Esophagus squamous epithelium (tissue), 5 donors: ENCODE measurements around the gene GNAI2. TPM values are rescaled to one million over a fixed set of nuclear protein-coding genes. Genes with fewer than 3 reads are reported as not detected.
"Not testable (repeated sequence)": the region's sequence is repeated elsewhere in the genome, so short reads cannot be mapped to it uniquely, and the experiment has no call there.

Experiments
- DNase-seq: peaks from one replicate; lab custom pipeline; 2025; lab: John Stamatoyannopoulos, UW
- H3K27ac ChIP-seq, 4 donors: fragments of 200-600 bp; sonication (generic); one replicate each; pipeline ENCODE4 v1.5.1; 2016 to 2019; ENCODE audit warnings: mild to moderate bottlenecking in 1 of 4
- H3K27me3 ChIP-seq, 4 donors: fragments of 200-600 bp; sonication (generic); 1 replicate in 3 of 4; 2 replicates in 1 of 4; pipeline versions ENCODE4 v1.5.1 to v1.6.0; 2017 to 2021; ENCODE audit warnings: antibody characterized with exemption in 1 of 4
- H3K36me3 ChIP-seq, 3 donors: fragments of 200-600 bp; sonication (generic); one replicate each; pipeline ENCODE4 v1.5.1; 2016 to 2019
- H3K4me1 ChIP-seq, 3 donors: fragments of 200-600 bp; sonication (generic); one replicate each; pipeline ENCODE4 v1.5.1; 2017 to 2019
- H3K4me3 ChIP-seq, 4 donors: fragments of 200-600 bp; sonication (generic); 1 replicate in 3 of 4; 2 replicates in 1 of 4; pipeline ENCODE4 v1.5.1; 2016 to 2019; ENCODE audit warnings: mild to moderate bottlenecking in 2 of 4, moderate library complexity in 1 of 4
- H3K9me3 ChIP-seq, 3 donors: fragments of 200-600 bp; sonication (generic); one replicate each; pipeline ENCODE4 v1.5.1; 2016 to 2019
- CTCF ChIP-seq, 6 experiments: fragments of 450-650 bp in 4 of 6; fragments of 200-600 bp in 2 of 6; sonication (generic) in 2 of 6; IDR thresholded peaks; one replicate each; pipeline ENCODE4 v1.5.1; 2016 to 2019; ENCODE audit warnings: antibody characterized with exemption in 6 of 6, mild to moderate bottlenecking in 4 of 6, moderate library complexity in 4 of 6
- POLR2A ChIP-seq, 4 donors: fragments of 450-650 bp; IDR thresholded peaks; one replicate each; pipeline ENCODE4 v1.6.1; 2017; ENCODE audit warnings: antibody characterized with exemption in 4 of 4, mild to moderate bottlenecking in 4 of 4, moderate library complexity in 3 of 4
- WGBS, 2 donors: methylation state at CpG; one replicate each; pipeline ENCODE4 v1.1.5; 2018; 5-methylcytosine and 5-hydroxymethylcytosine counted together
- intact Hi-C: fragments of 100-400 bp; cut with DNase I; formaldehyde crosslinking; loops from one replicate; pipeline ENCODE4 v1.15.0; 2022
- total RNA-seq, 4 donors: library from RNA; depleted of rRNA; stranded (reverse); fragments of >200 nt; gene quantifications; one replicate each; pipeline ENCODE4 v1.1.0, GENCODE V29; 2016
- donor health status: DM: yes; HTN: yes; CAD: no.

GNAI2 gene
- total RNA-seq, 4 donors from 2014 or later: 39.8 to 122 (median 76.5) TPM

- peak overlapping the region; percentile 52 to 80 (median 58) for H3K4me3 ChIP-seq
- no peaks in the 10 kb centered on the region for H3K27me3 ChIP-seq
- H3K36me3 ChIP-seq: peaks cover 11 to 40% (median 25%) of the 10 kb centered on the region in 3 donors
- WGBS, 2 donors: 0% methylated on average over 4 to 19 of the region's 70 CpGs
- peak; percentile 48 for DNase-seq
- peak overlapping the region; percentile 92 to 99 (median 96) for H3K27ac ChIP-seq
- H3K4me1 ChIP-seq: peaks cover 21 to 85% (median 47%) of the 10 kb centered on the region in 3 donors
- TF ChIP-seq POLR2A (IDR thresholded peaks at IDR 0.05) (peak in 3 of 4 donors; percentile 27 to 72 (median 43)), CTCF (IDR thresholded peaks at IDR 0.05) (peak; percentile 99 to 100 (median 99))
- intact Hi-C loops: no loop called here
- H3K9me3 ChIP-seq: no peaks in the 10 kb centered on the region
Observed at GRCh38 chr3:50260027-50260941, 24.3 kb downstream of the GNAI2 start.

GRCh38 chr3:50260942-50261441 lies 25.0 kb downstream of the GNAI2 start:
- Histone ChIP-seq H3K27me3 (no peaks in the 10 kb centered on the region), H3K9me3 (no peaks in the 10 kb centered on the region), H3K36me3 (peaks cover 11 to 33% (median 24%) of the 10 kb centered on the region in 3 donors), H3K4me1 (peaks cover 18 to 85% (median 48%) of the 10 kb centered on the region in 3 donors), H3K4me3 (peak overlapping the region in 3 of 4 donors; percentile 52 to 80 (median 63)), H3K27ac (peak overlapping the region; percentile 92 to 99 (median 96))
- 75 to 80% methylated on average over 1 to 2 of the region's 5 CpGs for WGBS, 2 donors
- intact Hi-C loops: no loop called here
- TF ChIP-seq CTCF (IDR thresholded peaks at IDR 0.05) (no peak), POLR2A (IDR thresholded peaks at IDR 0.05) (no peak)
- DNase-seq: no peak

GRCh38 chr3:50261505-50261904 lies 25.5 kb downstream of the GNAI2 start:
- intact Hi-C loops: no loop called here
- peak overlapping the region; percentile 92 to 99 (median 96) for H3K27ac ChIP-seq
- no peak overlapping the region for H3K4me3 ChIP-seq
- peaks cover 11 to 28% (median 19%) of the 10 kb centered on the region in 3 donors for H3K36me3 ChIP-seq
- DNase-seq: no peak
- WGBS, 2 donors: 71% methylated on average over 1 of the region's 2 CpGs; no CpG with 5 or more reads in 1 of the 2 donors
- peaks cover 18 to 85% (median 53%) of the 10 kb centered on the region in 3 donors for H3K4me1 ChIP-seq
- H3K27me3 ChIP-seq: no peaks in the 10 kb centered on the region
- no peak for TF ChIP-seq POLR2A (IDR thresholded peaks at IDR 0.05)
- no peak for TF ChIP-seq CTCF (IDR thresholded peaks at IDR 0.05)
- H3K9me3 ChIP-seq: no peaks in the 10 kb centered on the region

- peaks cover 18 to 85% (median 54%) of the 10 kb centered on the region in 3 donors for H3K4me1 ChIP-seq
- H3K9me3 ChIP-seq, H3K27me3 ChIP-seq, H3K4me3 ChIP-seq, intact Hi-C loops, DNase-seq: not testable (repeated sequence)
- 86 to 92% methylated on average over 3 to 4 of the region's 4 CpGs for WGBS, 2 donors
- peak overlapping the region in 3 of 4 donors; percentile 38 to 94 (median 92) for H3K27ac ChIP-seq
- peaks cover 9 to 21% (median 12%) of the 10 kb centered on the region in 3 donors for H3K36me3 ChIP-seq
Observed at GRCh38 chr3:50262200-50262599, 26.2 kb downstream of the GNAI2 start.

GRCh38 chr3:50262778-50263177 lies 26.8 kb downstream of the GNAI2 start:
- WGBS, 2 donors: 72 to 90% methylated on average over 7 of the region's 7 CpGs
- Histone ChIP-seq H3K27ac (peak overlapping the region in 2 of 4 donors; percentile 29 to 38), H3K36me3 (peaks cover 3 to 15% (median 6%) of the 10 kb centered on the region in 3 donors), H3K27me3 (no peaks in the 10 kb centered on the region), H3K4me1 (peaks cover 18 to 85% (median 56%) of the 10 kb centered on the region in 3 donors), H3K4me3 (no peak overlapping the region), H3K9me3 (no peaks in the 10 kb centered on the region)
- intact Hi-C loops: no loop called here
- TF ChIP-seq CTCF (IDR thresholded peaks at IDR 0.05) (no peak), POLR2A (IDR thresholded peaks at IDR 0.05) (no peak)
- DNase-seq: no peak
